Activated CD8-positive, alpha-beta memory T cell treated with anti-CD3 and anti-CD28 coated beads for 48 hours (primary cell): ENCODE measurements around the gene GPR158.

ENCODE experiments used
- DNase-seq, 3 experiments: peaks; one replicate each; pipeline ENCODE4 v3.0.0-alpha.2; 2020; ENCODE audit warnings: low read depth in 2 of 3, low spot score in 2 of 3

GPR158 gene

DNA sequence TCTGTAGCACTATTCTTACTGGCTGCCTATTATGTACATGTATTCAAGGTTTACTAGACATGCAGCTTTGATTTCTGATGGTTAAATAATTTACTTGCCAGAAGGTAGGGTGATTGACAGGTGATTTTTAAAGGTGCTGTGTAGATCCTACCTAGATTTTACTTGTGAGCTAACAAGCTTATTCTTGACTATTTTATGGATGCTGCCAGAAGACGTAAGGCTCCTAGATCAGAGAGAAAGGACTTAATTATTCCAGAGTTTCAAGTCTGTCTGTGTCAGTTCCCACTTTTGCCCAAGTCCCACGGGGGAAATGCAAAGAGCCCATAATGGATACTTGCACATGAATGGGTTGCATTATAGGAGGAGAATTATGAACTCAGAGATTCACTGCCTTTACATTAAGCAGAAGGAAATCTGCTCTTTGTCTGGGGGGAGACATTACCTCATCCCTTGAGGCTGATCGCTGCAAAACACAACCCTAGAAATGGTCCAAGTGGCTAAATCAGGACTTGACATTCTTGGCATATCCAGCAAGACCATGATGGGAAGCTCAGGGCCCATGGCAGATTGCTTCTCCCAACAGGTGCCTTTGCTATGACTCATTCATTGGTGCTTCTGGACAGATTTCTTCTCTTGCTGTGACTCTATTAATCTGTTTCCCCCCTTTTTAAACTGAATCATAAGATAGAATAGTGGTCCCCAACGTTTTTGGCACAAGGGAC, 32.1 kb downstream of the GPR158 start:
- no peak for DNase-seq

DNA sequence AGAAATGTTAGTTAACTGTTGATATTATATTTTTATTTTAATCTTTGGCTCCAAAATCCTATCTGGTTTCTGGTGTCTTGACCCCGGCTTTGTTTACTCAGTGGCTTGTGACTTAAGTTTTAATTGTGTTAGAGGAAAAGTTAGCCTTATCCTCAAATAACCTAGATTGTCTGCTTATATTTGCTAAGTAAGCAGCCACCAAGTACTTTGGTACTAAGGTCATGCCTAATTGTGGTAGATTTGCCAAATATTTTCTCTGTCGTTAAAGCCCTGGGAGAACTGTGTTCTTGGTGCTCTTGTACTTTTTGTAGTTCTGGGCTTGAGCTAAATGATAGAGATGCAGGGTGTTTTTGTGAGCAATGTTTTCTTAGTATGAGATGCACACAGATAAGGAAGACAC, 34.8 kb downstream of the GPR158 start:
- DNase-seq, result no peak

DNA sequence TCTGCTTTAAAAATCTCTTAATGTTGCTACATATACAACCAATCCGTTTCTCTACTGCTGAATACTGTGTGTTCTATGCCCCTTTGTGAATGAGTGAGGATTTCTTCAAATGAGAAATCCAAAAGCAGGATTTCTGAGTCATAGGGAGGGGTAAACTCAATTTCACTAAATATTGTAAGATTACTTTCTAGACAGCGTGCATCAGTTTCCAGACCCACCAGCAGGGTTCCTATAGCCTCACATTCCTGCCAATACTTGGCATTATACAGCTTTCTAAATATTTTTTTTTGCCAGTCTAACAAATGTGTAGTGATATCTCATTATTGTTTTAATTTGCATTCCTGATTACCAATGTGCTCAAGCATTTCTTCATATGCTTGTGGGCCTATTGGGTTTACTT, 35.5 kb downstream of the GPR158 start:
- no peak for DNase-seq

DNA sequence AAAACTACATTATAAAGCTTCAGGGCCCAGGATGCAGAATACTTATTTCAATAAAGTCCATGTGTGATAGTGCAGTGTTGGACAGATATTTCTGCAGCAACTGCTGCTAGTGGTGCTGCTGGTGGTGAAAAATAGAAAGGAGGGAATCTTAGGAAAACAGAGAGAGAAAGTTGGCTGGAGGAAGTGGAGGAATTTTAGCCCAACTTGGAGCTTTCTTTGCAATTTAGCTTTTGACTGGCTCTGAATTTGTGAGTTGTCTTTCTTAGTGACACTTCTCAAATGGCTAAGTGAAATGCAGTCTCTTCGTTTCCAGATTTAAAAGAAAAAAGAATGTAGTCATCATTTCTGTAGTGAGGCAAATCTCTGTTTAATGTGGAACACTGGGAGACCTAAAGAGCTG, 45.4 kb downstream of the GPR158 start:
- DNase-seq, result no peak

DNA sequence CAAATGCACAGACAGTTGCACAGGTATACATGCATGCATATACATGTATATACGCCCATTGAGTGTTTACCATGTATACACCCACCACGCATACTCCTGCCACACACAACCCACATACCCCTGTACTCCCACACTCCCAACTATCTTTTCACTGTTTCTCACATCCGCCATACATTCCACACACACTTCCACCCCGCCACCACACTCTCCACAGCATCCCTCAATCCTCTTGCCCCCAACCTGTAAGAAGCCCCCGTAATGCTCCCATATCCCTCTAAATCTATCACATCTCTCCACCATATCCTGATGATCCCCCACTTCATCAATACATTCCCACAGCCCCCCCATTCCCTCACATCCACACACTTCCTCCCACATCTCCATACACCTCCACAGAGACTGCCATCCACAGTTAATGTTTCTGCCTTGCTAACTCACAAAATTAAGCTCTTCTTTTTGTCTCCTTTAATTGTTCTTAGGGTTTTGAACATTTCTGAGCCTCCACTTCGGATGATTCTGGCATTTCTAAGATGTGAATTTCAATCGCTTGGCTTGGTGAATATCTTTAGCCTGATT, 47.4 kb downstream of the GPR158 start:
- no peak for DNase-seq

DNA sequence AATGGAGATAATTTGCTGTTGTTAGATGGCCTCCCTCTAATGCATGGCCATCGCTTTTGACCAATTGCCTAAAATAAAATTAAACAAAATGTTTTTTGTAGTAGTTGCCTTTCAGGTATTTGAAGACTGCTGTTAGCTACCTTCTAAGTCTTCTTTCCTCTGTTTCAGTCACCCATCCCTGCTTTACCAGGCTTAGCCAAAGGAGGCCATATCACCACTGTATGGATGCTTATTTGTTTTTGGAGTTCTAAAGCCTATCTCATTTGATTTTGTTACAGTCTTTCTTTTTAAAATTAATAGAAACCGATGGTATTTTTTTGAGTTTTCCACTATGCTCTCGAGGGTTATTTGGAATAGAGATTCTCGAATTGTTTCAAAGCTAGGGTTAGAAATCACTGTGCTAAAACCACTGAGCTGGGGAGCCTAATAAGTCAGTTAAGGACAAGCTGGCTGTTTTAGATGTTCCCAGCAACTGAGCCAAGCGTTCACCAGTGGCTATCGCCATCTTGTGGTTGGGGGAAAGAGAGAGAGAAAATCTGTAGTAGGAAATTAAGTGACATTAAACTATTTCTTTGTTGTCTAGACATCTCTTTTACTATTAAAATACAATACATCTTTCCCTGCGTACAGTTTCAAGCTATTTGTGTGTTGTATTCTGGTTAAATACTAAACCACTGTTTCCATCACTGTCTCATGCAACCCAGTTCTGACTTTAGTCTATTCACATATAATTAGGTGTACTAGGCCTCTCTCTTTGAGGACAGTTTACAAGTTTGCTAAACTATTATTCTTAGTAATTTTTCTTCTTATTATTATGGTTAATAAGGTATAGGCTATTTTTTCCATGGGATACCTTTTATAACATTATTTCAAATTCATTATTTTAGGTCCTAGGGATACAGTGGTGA, 52.2 kb downstream of the GPR158 start:
- no peak for DNase-seq

DNA sequence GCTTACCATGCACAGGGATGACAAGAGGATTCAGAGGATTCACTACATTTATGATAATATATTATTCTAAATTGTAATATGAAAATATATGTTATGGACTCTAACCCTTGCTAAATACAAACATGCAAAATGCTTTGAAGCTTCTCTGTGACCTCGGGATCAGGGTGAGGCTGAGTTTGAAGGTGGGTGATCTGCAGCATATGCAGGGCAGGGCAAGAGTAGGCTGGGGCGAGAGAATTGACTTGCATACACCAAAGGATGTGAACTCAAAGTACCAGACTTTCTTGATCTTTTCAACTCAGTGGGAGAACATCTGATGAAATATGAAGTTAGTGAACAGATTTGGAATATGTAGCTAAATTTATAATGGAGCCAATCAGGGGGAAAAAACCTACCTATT, 57.0 kb downstream of the GPR158 start:
- no peak for DNase-seq

DNA sequence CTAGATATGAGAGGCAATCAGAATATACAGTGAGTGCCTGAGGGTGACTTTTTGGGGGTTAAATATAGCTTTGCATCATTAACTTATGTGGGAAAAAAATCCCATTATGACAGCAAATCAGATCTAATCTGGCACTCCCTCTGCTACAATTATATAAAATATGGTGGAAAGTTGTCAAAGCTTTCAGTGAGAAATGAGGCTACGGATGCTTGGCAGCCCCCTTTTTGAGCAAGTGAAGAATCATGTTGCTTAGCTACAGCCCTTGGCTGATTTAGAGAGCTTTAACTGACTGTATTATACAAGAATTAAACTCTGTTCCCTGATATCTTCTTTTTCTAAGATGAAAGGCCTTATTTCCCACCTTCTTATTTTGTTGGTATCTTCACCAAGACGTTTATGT, 57.4 kb downstream of the GPR158 start:
- no peak for DNase-seq

DNA sequence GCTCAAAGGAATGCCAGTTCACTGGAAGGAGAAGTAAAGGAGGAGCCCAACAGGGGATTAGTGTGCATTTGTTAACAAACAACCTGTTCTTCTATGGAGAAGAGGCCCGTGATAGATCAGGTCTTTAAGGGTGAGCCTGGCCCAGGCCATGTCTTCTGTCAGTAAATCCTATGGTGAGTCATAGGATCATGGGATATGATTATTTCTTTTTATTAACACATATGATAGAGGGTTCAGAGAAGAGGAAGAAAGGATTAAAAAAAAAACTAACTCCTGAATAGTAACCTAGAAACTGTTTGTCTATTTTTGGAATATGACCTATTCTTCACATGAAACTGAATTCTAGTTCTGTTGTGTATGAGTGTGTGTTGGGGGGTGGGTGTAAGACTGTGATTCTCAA, 70.4 kb downstream of the GPR158 start:
- no peak for DNase-seq

DNA sequence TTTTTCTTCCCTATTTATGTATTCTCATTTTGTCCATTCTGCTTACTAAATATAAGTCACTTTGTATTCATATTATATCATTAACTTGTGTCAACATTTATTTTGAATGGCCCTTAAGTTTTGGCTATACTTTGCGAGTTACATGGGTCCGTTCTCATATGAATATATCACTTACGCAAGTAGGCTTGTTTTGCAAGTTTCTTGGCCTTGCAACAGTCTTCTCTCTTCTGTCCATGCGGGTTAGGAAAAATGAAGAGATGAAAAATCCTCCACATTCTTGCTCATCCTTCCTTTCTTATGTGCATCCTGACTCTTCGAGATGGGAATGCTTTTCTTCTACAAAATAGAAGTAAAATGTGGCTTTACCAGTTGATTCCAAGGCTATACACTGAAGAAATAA, 82.8 kb downstream of the GPR158 start:
- DNase-seq, result no peak

DNA sequence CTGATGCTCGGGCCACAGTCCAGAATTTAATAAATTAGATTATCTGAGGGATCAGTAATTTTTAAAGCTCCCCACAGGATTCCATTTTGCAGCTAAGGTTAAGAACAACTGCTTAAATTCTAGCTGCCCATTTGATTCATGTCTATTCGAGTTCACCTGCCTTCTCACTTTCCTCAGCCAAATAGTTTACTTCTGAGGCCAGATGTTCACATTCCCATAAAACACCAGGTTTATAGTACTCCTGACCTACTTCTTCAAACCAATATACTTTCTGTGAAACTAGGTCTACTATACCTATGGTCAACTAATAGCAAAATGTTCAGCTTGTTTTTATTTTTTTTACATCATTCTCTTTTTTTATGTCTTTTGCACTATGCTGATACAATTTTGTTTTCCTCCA, 86.3 kb downstream of the GPR158 start:
- no peak for DNase-seq

DNA sequence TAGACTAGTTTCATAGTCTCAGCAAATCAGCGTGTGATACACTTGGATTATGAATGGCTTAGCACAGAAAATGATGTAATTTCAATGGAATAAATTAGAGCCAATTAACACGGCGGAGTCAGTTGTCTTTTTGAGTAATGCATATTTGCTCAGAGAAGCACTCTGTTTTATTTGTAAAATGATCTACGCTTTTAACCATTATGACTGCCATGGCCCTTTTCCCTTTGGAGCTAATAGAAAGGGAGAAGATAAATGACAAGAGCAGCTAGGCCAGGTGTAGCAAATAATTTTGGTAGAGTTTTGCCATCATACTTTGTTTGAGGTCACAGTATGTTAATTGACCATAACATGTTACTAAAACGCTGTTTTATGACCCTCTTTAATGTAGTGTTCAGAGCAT, 86.8 kb downstream of the GPR158 start:
- no peak for DNase-seq

DNA sequence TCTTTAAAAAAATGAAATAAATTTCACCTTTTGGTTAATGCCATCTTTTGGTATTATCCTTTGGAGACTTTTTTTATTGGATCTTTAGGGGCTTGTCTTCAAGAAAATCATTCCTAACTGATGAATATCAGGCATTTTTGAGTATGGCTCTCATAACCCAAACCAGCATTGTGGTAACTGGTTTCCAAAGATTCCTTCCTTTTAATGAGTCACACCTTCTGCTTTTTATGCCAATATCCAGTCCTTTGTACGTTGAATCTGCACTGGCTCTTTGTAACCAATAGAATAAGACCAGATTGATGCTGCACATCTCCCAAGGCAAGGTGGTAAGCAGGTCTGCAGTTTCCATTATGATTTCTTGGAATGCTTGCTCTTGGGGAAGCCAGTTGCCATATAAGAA, 89.1 kb downstream of the GPR158 start:
- no peak for DNase-seq

DNA sequence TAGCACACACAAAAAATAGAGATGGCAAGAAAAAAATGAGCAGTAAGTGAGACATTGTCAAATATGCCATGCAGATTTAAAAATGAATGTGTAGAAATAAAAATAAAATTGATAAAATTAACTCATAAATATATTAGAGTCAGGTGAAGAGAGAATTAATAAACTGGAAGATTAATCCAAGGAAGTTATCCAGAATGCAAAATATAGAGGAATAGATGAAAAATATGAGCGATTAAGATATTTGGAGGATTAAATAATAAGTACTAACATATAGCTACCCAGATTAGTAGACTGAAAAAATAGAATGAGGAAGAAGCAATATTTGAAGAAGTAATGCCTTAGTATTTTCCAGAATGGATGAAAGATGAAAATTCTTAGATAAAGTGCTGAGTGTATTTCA, 103.4 kb downstream of the GPR158 start:
- no peak for DNase-seq

DNA sequence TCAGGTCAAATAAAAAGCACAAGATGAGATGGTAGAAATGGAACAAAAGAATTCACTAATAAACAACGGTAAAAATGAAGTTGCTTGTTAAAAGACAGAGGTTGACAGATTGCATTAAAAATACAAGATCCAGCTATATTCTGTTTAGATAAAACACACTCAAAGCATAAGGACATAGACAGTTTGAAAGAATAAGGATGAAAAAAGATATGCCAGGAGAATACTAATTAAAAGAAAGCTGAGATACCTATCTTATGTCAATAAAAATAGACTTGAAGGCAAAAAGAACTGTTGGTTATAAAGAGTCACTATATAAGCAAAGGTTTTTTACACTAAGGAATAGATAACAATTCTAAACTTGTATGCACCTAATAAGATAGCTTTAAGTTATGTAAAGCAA, 105.3 kb downstream of the GPR158 start:
- no peak for DNase-seq

DNA sequence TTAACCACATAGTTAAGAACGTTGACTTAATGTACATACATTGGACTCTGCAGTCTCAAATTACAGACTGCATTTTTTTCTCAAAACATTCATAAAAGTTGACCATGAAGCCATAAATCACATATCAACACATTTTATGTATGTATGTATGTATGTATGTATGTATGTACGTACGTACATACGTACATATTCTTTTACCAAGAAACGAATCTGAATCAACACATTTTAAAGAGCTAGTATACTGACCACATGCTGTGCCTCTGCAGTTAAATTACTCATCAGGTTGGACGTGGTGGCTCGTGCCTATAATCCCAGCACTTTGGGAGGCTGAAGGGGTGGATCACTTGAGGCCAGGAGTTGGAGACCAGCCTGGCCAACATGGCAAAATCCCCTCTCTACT, 105.8 kb downstream of the GPR158 start:
- no peak for DNase-seq

DNA sequence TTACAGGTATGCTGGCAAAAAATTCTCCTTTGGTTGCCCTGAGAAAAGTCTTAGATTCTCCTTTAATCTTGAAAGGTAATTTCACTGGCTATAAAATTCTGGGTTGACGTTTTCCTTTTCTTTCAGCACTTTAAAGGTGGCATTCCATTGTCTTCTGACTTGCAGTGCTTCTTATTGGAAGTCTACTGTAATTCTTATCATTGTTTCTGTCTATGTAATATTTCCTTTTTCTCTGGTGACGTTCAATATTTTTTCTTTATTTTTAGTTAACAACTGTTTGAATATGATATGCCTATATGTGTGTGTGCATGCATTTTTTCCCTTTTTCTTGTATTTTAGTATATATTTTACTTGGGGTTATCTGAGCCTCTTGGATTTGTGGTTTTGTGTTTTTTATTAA, 111.0 kb downstream of the GPR158 start:
- DNase-seq, result no peak

DNA sequence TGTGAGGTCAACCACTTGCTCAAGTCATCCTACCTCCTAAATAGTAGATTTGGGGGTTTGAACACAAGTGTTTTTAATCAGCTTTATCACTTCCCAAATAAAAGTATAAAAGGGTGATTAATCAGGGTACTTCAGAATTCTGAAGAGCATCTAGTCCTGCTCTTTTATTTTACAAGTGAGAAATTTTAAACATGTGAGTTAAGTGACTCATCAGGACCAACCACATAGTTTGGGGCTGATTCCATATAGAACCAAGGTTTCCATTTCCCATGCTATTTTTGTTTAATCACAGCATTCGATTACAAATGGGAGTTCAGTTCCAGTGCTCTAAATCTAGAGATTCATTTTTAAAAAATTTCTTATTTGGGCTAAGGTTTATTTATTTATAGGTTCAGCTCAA, 113.4 kb downstream of the GPR158 start:
- no peak for DNase-seq

DNA sequence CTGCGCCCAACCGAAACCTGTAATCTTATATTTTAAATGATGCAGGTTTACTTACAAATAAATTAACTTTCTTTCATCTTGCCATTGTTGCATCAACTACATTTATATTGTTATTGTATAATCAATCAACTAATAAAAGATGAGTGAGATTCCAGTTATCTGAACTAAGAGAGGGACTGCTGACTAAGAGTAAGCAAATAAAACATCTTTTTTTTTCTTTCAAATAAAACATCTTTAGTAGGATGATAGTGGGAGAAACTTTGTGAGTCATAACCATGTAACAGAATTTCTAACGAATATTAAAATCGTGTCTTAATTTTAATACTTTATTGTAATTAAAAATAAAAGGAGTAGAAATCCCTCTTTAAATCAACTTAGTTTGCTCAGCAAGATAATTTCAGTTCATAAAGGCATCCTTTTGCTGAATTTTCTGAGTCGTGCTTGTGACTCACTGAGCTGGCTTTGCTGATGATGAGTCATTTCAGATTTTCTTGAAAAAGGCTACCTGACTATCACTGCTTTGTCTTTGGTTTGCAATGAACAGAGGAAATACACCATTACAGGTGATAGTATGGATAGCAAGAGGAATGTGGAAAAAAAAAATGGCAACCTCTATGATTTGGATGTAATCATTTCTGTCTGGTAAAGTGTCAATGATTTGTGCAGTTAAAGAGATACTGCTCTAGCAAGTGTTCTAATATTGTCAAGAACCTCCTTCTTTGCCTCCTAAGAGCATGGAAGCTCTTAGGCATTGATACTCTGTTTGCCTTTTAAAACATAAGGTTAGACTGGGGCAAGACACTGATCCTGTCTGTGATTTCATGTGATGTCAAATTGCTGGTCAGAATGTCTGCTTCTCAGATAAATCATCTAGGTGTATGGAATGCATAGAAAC, 119.5 kb downstream of the GPR158 start:
- DNase-seq, result no peak

DNA sequence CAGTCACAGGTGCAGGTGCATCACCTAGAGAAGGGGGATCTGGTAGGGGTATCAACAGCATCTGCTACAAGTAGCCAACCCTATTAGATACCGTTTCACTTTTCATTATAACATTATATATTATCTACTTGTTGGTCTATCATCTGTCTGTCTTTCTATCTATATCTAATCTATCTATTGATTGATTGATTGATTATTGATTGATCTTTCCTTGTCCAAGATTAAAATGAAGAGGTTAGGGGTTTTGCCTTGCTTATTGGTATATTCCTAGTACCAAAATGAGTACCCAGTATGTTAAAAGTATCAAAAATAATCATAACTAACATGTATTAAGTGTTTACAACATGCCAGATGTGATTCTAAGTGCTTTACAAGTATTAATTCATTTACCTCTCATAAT, 121.5 kb downstream of the GPR158 start:
- DNase-seq, result no peak

DNA sequence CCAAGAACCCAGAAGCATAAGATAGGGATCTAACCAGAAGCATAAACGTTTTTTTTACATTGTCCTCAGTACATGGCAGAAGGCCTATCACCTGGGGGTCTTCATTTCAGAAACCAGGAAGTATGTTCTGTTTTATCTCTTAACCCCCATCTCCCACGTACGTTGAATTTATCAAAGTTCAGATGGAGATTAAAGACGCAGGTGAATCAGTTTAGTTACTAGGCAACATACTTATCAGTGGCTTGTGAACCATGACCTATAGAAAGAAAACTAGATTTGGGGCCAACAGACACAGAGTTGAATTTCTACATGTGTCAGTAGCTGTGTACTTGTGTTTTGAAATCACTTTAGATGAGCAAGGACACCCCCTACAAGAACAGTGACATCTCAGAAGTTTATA, 122.7 kb downstream of the GPR158 start:
- no peak for DNase-seq
